DMS53 (cell line): ENCODE results near the gene OLFM4.

Experiments used
- DNase-seq: peaks from one replicate; lab custom pipeline; 2025; lab: John Stamatoyannopoulos, UW

Gene OLFM4

DNA sequence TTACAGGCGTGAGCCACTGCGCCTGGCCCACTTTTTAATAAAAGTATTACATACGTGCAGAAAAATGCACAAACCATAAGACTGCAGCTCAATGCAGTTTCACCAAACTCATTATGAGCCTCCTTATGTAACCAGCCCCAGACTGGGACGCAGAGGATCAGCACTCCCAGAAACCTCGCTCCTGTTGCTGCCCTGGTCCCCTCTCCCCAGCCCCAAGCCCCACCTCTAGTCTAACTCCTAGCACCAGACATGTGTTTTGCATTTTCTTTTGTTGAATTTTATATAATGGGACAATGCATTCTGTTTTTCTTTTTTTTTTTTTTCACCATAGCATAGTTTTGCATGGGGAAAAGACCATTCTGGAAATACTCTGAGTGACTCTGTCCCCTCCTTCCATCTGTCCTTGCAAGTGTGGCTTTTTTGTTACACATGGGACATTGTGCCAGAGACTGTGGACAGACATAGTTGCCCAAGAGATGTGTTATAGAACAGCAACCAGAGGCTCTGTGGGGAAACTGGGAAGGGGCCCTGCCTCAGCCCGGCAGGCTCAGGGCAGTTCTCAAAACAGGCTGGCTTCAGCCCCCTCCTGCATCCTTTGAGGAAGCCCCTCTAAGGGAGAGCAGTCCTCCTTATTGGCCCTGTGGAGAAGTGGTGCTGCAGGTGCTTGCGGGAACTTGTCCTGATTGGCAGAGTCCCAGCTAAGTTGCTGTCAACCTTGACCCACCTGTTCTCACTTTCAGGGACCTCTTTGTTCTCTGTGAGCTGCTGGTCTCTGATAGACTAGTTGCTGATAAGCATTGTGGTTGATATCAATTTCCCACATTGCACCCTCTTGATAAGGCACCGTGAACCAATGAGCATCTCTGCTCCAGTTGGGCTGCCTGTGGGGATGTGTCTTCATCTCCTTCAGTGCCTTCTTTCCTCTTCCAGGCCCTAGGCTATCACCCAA is 13.8 kb upstream of the OLFM4 start:
- DNase-seq: no peak

DNA sequence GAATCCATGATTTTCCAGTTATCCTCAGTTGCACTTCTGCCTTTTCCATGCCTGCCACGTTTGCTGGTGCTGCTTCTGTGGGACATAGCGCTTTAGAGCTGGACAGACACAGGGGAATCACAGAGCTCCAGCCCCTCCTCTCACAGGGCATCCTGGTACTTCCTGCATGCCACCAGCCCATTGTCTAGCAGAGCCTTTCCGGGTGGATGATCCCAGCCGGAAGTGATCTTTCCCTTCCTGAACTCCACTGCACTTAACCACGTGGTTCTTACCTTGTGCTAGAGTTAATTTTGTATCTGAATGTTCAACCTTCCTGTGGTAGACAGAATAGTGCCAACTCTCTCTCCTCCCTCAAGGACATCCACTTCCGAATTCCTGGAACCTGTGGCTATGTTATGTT is 12.6 kb upstream of the OLFM4 start:
- peak; percentile 13 for DNase-seq

DNA sequence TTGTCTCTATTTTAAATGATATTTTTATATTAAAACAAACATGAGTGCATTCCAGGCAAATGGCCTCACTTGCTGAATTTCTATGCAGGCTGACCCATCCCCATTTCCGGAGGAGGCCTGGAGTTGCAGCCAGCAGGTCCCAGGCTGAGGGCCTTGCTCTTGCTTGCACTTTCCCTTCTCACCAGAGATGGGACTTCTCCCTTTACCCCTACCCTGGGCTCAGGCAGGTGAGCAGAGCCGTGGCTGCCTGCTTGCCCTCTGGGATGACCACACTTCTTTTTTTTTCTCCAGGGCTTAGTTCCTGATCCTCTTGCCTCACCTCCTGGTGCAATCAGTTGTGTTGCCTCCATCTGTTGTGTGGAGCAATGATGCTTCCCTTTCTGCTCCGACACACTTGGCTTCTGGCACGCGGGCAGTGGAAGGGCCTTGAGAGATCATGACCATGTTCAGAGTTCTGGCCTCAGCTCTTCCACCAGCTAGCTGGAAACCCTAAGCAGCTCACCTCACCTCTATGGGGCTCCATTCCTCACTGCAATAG is 11.1 kb upstream of the OLFM4 start:
- DNase-seq: no peak

DNA sequence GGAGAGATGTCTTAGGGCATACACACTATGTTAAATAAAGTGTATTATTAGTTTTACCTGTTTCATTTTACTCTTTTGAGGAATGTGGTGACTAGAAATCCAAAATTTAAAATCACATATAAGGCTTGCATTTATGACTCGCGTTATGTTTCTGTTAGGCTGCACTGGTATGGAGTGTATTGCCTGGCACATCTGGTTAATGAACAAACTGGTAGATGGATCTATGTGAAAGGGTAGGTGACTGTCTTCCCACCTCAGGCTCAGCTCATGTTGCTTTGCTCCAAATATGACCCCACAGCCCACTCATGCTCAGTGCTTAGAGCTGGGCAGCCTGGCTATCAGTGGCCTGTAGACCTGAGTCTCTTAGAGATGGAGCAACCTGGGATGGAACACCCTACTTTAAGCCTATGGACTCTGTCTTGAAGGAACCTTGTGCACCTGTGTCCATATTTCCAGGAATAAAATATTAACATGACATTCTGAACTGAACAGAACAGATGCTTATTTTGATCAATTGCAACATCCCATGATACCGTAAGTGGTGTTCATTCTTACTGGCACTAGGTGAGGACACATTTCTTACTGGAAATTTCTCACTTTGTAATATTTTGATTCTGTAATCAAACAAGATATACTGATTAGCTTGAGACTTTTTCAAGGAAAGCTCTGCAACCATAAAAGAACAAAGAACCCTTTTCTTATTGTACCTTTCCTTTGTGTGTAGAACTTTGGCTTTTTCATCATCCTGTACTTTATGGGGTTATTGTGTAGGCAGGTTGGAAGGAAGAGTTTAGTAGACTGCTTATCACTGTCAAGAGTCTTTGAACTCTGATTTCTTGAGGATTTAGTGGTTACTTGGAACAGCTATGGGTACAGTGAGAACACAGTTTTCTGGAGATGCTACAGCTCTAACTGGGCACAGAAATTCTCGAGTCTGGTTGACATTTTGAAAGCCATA is 9.6 kb upstream of the OLFM4 start:
- no peak for DNase-seq

DNA sequence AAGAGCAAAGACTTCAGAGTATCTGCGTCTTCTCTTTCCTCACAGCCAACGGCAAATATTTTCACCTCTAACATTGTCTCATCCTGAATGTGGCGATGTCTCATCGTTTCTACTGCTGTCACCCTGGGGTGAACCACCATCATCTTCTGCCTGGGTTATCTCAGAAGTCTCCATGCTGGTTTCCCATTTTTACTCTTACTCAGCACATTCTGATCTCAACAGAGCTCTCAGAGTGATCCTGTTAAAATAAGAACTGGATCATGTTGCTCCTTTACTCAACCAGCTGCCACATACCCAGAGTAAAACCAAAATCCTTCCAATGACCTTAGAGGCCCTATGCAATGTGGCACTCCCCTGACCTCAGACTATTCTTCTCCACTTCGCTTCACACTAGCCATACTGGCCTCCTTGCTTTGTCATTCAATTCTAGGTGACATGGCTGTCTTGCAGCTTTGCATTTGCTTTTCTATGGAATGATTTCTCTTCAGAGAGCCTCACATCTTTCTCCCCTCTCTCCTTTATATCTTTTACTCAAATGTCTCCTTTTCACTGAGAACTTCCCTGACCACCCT is 7.8 kb upstream of the OLFM4 start:
- DNase-seq: no peak

DNA sequence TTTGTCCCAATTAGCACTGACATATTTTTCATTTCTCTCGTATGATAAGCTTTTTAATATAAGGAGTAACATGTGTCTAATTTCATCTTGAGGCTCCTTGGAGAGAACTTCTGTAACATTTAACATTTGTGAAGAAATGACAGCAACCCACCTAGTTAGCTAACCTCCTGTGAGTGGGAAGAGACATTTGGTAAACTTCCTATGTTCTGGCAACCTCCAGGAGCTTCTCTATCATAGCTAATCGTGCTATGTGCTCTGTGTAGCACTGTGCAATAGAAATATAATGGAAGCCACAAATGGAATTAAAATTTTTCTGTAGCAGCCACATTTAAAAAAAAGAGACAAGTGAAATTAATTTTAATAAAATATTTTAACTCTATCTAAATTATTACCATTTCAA is 5.4 kb upstream of the OLFM4 start:
- DNase-seq: no peak

DNA sequence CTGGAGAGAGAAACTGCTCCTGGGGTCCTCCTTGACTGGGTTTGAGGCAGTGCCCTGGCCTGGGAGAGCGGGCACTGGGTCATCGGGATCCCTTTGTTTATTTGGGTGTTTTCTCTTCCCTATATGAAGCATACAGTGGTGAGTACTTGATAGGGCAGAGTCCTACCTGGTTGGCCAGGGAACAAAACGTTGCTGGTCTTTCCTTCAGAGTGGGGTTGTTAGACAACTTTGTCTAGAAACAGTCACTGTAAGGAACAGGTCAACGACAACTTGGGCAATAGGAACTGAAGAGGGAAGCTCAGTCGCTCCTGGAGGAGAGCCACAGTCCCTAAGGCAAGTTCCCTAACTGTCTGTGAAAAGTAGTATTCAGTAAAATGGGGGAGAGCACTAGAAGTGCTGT is 550 bp upstream of the OLFM4 start:
- no peak for DNase-seq

DNA sequence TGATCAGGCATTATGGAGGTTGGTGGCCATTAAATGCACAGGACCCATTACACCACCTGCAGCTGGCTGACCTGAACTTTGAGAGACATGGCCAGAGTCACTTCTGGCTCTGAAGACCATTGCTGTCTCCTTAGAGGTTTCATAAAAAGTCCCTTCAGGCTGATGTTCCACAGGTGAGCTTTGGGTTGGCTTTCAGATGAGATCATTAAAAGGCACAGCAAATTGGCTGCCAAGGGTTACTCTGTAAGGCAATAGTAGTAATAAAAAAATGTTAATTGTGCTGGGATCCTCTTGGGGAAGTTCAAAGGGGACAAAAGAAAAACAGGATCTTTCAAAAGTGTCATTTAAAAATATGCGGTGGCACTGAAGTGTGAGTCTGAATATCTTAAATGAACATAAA is 4.2 kb downstream of the OLFM4 start:
- no peak for DNase-seq

DNA sequence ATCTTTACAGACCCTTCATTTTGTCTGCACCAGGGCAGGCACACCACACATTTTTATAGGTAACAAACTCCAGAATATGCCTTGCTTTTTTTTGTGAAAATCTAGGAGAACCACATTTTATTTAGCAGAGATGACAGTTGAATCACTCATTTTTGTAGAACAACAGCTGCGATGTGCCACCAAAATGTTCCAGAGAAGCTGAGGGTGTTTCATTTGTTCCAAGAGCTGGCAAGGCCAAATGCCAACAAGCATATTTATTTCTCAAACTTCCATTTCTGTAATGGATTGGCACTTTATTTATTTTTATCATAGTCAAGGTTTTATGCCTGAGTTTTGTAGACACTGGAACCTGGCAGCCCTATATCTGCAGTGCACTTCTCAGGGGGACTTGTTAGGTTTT is 10.4 kb downstream of the OLFM4 start:
- DNase-seq: no peak

DNA sequence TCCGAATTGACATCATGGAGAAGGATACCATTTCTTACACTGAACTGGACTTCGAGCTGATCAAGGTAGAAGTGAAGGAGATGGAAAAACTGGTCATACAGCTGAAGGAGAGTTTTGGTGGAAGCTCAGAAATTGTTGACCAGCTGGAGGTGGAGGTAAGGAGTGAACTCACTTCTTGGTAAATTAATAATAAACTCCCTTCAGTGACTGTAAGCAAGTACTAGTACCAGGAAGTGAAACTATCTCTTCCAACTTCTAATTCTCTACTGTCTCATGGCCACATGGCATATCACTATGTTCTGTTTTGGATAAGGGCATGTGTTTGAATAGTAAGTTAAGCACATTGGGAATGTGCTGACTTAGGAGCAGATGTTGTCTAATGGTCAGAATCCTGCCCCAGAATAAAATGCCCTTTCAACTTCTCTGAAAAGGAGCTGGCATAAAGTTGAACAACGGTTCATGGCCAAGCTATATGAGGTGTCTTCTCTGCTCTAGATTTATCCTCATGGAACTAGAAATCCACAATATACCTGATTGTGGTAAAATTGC is 13.4 kb downstream of the OLFM4 start:
- no peak for DNase-seq

DNA sequence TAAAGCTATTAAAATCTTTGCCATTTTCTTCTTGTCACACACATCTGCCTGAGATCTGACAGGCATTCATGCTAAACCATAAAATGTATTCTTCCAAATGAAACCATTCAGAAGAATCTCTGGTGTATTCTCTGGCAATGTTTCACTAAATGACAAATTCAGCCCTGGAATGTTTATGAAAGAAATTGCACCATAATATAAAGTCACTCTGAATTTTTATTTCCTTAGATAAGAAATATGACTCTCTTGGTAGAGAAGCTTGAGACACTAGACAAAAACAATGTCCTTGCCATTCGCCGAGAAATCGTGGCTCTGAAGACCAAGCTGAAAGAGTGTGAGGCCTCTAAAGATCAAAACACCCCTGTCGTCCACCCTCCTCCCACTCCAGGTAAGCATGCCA is 14.3 kb downstream of the OLFM4 start:
- no peak for DNase-seq

DNA sequence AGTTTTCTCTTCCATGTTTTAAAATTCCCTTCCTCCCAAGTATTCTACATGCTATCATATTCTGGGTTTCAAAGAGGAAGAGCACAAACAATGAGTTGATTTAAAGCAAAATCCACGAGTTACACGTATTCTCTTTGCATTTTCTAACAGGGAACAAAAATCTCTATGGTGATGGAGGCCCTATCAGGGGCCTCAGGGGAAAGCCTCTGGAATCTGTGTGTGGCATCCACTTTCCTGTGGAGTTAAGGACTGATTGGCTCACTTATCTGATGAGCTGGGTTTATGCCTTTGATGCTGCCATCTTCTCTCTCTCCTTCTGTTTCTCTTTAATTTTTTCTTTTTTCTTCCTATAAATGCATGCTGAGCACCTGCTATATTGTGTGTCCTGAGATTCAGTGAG is 14.8 kb downstream of the OLFM4 start:
- no peak for DNase-seq

DNA sequence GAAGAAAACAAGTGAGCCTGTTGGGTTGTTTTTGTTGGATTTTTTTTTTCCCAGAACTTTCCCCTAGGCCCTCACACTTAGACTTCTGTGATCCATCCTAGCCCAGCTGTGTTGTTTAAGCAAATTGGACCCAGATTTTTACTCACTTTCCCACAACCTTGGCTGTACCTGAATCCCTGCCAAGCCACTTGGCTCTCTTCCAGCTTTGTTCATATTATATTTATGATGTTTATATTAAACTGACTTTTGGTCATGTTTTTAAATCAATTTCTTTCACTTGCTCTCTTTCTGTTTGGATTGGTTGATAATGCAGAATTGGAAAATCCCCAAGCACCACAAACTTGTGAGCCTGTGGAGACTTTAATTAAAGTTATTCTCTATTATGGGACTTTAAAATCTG is 16.6 kb downstream of the OLFM4 start:
- no peak for DNase-seq

DNA sequence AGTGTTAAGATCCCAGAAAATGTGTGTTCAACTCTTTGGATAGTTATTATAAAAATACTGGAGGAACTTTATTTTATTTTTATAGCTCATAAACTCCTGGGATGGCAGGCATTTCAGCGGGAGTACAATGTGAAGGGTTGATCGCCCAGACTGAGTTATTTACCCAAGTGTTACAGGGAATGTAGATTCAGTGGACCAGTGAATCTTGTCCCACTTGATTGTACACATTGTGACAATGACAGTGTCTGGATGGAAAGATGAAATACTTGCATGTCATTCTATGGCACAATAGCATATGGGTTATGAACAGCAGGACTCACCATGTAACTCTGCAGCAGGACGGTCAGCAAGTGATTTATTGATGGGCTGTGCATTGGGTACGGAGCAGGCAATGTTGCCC is 20.3 kb downstream of the OLFM4 start:
- no peak for DNase-seq

DNA sequence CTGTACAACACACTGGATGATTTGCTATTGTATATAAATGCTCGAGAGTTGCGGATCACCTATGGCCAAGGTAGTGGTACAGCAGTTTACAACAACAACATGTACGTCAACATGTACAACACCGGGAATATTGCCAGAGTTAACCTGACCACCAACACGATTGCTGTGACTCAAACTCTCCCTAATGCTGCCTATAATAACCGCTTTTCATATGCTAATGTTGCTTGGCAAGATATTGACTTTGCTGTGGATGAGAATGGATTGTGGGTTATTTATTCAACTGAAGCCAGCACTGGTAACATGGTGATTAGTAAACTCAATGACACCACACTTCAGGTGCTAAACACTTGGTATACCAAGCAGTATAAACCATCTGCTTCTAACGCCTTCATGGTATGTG is 21.5 kb downstream of the OLFM4 start:
- DNase-seq: no peak

DNA sequence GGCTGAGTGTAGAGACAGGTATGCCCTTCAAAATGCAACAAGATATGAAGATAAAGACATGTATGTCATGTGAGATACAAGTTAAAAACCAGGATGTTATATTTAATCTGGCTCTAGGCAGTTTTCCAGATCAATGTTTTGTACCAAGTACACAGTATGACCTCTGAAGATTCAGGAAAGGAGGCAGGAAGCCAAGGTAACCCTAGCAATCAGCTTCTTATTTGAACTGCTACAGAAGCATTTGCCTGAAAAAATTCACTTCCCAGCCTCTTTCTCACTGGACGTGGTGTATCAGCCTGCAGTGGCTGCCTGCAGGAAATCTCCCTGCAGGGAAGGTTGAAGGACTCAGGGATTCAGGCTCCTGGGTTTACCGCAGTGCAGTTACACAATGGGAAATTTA is 24.1 kb downstream of the OLFM4 start:
- DNase-seq: no peak

DNA sequence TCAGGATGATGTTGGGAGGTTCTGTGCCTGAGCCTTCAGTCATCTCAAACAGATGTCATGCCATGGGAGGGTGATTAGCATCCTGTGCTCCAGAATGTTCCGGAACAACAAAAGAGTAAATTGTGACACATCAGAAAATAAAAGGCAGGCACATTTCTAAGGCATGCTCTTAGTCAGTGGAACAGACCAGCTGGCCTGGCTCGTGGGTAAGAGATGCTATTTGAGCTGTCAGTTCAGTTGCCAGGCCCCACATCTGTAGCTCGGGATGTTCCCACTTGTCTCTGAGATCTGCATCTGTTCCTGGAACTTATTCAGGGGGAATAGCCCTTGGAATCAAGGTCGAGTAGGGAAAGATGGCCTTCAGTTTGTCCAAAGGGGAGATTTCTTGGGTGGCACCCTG is 26.0 kb downstream of the OLFM4 start:
- DNase-seq: no peak

DNA sequence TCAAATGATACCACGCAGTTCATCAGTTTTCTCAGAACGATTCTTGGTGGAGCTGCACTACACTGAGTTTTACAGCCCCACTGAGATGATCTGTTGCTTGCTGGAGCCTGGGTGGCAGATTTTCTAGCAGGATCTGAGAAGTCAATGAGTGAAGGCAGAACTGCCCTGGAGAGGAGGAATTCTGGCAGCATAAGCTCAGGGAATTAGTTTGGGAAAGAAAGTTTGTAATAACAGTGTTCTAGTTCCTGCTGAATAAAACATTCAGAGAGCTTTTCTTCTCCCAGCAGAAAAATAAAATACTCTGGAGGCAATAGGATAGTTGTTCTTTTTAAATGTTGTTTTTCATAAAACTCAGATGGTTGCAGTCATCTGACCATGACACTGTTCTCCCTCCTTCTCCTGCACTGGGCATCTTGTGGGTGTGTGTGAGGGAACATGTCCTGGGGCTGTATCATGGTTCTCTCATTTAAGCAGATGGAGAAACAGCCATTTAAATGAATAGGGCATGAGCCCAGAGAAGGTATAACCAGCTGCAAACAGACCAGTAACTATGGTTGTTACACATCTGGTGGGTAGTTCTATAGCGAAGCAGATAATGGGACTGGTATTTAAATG is 29.6 kb downstream of the OLFM4 start:
- DNase-seq: no peak

DNA sequence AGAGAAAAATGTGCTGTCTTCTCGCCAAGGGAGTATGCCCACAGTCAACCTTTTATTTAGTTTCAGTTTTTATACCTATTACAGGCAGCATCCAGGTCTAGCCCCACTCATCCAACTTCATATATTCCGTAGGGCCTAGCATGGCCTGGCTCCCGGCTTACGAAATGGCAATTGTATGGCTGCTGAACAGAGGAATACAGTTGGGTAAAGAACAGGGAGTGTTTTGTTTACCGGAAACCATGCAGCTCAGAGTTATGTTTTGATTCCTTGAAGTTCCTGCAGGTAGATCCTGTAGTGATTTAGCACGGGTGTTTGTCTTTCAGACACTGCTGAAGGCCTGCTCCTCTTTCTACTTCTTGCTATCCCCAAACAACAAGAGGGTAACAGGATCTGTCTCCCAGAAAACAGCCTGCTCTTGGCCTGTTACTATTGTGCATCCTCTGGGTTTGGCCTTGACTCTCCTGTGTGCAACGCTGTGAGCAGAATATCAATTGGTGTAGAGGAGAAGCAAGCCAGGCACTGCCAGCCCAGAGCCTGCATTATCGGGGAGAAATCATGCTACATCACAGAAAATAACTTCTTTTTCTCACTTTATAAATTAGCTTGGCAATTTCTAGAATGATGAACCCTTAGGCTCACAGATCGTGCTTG is 32.4 kb downstream of the OLFM4 start:
- DNase-seq: no peak

DNA sequence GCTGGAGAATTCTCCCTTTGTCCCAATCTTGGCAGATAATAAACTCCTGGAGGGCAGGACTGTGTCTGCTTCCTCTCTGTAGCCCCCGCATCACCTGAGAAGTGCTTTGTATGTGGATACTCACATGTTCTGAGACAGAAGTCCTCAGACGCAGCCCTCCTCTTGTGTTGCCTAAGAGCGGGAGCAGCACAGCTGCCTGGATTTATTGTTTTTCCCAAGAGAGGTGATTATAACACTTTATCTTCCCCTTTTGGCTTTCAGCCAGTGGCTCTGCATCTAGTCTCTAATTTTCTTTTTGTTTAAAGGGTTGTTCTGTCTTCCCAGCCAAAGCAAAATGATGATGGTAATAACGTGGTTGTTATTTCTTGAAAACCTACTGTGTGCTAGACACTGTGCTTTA is 36.1 kb downstream of the OLFM4 start:
- no peak for DNase-seq

DNA sequence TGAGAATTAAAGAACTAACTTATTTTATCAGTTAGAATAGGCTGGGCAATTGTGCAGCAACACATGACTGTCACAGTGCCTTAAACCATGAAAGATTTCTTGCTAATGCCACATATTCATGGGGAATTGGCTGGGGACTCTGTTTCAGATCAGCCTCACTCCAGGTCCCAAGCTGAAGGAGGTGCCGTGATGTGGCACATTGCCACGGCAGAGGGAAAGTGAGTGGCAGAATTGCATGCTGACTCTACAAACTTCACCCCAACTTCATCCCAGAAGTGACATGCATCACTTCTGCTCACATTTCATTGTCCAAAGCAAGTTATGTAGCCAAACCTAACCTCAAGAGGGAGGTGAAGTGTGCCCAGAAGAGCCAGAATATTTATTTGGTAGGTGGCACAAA is 37.8 kb downstream of the OLFM4 start:
- no peak for DNase-seq
